ENCODE data around the gene GET4.

GET4 gene

DNA sequence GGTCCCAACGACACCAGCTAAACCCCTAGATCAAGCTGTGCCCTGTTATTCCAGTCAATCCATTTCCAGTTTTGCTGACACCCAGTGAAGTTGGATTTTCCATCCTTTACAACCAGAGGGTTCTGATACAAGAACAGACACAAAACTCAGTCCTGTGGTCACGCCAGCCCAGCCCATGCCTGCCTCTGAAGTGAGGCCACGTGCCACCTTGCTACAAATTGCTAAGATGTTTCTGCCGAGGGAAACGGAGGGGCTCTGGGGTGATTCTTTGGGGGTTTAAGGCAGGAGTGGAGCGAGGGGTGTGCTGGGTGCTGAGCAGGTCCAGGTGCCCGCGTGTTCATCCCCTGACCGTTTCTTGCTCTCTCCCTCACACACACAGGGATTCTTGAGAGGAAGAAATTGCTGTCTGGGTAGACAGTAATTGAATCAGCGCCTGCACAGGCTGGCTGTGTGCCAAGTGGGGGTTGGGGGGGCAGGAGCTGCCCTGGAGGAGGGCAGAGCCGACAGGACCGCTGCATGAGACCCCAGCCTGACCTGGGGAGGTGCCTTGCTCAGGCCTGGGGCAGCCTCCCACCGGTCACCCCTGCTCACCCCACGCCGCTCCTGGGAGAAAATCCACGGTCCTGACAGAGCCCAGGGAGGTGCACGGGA lies 40.1 kb downstream of the GET4 start:
- TF ChIP-seq, protein P1, sequence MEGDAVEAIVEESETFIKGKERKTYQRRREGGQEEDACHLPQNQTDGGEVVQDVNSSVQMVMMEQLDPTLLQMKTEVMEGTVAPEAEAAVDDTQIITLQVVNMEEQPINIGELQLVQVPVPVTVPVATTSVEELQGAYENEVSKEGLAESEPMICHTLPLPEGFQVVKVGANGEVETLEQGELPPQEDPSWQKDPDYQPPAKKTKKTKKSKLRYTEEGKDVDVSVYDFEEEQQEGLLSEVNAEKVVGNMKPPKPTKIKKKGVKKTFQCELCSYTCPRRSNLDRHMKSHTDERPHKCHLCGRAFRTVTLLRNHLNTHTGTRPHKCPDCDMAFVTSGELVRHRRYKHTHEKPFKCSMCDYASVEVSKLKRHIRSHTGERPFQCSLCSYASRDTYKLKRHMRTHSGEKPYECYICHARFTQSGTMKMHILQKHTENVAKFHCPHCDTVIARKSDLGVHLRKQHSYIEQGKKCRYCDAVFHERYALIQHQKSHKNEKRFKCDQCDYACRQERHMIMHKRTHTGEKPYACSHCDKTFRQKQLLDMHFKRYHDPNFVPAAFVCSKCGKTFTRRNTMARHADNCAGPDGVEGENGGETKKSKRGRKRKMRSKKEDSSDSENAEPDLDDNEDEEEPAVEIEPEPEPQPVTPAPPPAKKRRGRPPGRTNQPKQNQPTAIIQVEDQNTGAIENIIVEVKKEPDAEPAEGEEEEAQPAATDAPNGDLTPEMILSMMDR (IDR thresholded peaks at IDR 0.05; ENCODE audit: low read length, missing control alignments) = no peak
- no peak for DNase-seq (ENCODE audit: low read depth)
- H3K4me3 ChIP-seq (replicated peaks; ENCODE audit: low read depth, low read length) = no peak overlapping the region

DNA sequence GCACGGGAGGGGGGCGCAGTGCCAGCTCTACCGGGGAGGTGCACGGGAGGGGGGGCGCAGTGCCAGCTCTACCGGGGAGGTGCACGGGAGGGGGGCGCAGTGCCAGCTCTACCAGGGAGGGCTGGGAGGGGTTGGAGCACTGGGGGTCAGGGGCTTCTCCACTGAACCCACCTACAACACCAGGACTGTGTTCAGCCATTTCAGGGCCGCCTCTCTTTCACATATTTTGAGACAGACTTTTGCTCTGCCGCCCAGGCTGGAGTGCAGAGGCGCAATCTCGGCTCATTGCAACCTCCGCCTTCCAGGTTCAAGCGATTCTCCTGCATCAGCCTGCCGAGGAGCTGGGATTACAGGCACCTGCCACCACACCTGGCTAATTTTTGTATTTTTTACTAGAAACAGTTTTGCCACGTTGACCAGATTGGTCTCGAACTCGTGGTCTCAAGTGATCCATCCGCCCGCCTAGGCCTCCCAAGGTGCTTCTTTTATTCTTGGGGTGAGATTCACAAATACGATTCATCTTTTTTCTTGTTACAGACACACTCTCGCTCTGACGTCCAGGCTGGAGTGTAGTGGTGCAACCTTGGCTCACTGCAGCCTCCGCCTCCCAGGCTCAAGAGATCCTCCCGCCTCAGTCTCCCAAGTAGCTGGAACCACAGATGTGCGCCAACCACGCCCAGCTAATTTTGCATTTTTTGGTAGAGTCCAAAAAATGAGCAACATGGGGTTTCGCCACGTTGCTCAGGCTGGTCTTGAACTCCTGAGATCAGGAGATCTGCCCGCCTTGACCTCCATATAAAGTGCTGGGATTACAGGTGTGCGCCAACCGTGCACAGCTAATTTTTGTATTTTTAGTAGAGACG lies 41.1 kb downstream of the GET4 start:
- no peak overlapping the region for H3K4me3 ChIP-seq (replicated peaks; ENCODE audit: low read depth, low read length)
- TF ChIP-seq, protein P1 (IDR thresholded peaks at IDR 0.05; ENCODE audit: low read length, missing control alignments) = no peak
- no peak for DNase-seq (ENCODE audit: low read depth)

DNA sequence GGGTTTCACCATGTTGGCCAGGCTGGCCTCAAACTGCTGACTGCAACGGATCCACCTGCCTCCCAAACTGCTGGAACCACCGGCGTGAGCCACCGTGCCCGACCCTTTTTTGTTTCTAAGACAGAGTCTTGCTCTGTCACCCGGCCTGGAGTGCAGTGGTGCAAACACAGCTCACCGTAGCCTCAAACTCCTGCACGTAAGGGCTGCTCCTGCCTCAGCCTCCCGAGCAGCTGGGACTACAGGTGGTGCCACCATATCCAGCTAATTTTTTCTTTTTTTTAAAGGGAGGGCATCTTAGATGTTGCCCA lies 41.7 kb downstream of the GET4 start:
- DNase-seq (ENCODE audit: low read depth) = no peak
- TF ChIP-seq, protein P1 (IDR thresholded peaks at IDR 0.05; ENCODE audit: low read length, missing control alignments) = no peak
- H3K4me3 ChIP-seq (replicated peaks; ENCODE audit: low read depth, low read length) = no peak overlapping the region

DNA sequence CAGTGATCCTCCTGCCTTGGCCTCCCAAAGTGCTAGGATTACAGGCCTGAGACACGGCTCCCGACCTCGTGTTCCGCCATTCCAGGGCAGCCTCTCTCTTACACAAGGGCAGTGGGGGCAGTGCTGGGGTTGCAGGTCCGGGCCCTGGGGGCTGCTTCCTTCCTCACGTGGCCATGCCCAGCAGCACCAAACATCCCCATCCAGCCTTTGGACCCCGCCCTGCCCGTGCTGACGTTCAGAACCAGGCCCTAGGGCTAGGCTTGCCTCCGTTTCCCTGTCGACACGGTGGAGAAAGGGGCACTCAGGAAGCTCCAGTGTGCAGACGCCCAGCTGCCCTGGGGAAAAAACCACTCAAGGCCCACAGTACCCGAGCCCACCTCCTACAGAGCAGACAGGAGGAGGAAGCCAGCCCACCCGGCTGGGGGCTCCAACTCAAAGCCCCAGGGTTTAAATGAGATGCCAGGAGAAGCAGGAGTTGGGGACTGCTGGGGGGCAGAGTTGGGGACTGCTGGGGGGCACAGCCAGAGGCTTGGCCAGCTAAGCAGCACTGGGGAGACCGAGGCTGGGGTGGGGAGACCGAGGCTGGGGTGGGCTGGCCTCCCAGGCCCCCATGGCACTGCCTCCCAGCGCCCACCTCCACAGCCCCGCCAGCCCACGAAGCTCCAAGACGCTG lies 42.2 kb downstream of the GET4 start:
- H3K4me3 ChIP-seq (replicated peaks; ENCODE audit: low read depth, low read length) = no peak overlapping the region
- no peak for DNase-seq (ENCODE audit: low read depth)
- TF ChIP-seq, protein P1 (IDR thresholded peaks at IDR 0.05; ENCODE audit: low read length, missing control alignments) = no peak

DNA sequence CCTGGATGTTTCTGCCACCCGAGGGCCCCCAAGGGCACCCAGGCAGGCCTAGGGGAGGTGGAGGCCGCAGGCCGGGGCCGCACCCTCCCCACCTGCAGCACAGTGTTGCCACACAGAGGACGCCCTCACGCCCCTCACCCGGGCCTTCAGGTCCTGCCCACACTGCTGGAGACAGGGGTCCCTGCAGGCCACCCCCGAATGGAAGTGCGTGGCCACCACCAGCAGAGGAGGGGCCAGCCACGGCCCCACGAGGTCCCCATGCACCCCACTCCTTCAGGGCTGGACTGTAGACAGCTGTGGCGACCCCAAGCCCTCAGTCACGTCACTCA lies 42.7 kb downstream of the GET4 start:
- DNase-seq (ENCODE audit: low read depth) = no peak
- TF ChIP-seq, protein P1 (IDR thresholded peaks at IDR 0.05; ENCODE audit: low read length, missing control alignments) = no peak
- no peak overlapping the region for H3K4me3 ChIP-seq (replicated peaks; ENCODE audit: low read depth, low read length)

DNA sequence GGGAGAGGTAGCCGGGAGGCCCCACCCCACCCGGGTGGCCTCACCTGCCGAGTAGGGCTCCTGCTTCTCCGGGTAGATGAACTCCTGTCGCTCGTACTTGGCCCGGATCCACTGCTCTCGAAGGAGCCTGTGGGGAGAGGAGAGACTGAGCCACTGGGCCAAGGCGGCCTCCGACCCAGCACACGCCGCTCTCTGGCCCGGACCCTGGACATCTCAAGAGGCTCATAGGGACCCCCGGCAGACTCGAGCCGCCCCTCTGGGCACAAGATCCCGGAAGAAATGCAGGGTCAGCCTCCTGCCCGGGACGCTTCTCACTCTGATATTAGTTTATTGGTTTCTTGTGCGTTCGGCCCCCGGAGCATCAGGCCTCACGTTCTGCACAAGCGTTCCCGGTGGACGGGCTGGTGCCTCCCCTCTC lies 43.6 kb downstream of the GET4 start:
- no peak overlapping the region for H3K4me3 ChIP-seq (replicated peaks; ENCODE audit: low read depth, low read length)
- DNase-seq (ENCODE audit: low read depth) = no peak
- TF ChIP-seq, protein P1 (IDR thresholded peaks at IDR 0.05; ENCODE audit: low read length, missing control alignments) = no peak

All from fibroblast of pulmonary artery (primary cell).